Dendritic cell treated with granulocyte-macrophage colony-stimulating factor and Interleukin-4, amounts not matched to agents 40 ng/mL and 50 ng/mL, for 4 days (primary cell): ENCODE measurements around the gene PSENEN.
A peak's percentile ranks its signal among the peaks of the same experiment; 100 is the strongest.

Source experiments
- H3K27ac Mint-ChIP-seq: one replicate; pipeline ENCODE4 v1.8.0; 2022; ENCODE audit warnings: mild to moderate bottlenecking, mixed read lengths
- H3K27me3 Mint-ChIP-seq: one replicate; pipeline ENCODE4 v1.8.0; 2022; ENCODE audit warnings: mild to moderate bottlenecking, mixed read lengths
- H3K36me3 Mint-ChIP-seq: one replicate; pipeline ENCODE4 v1.8.0; 2022; ENCODE audit warnings: low read depth, mixed read lengths
- H3K4me1 Mint-ChIP-seq: one replicate; pipeline ENCODE4 v1.8.0; 2022; ENCODE audit warnings: low read depth, mixed read lengths
- H3K4me3 Mint-ChIP-seq: one replicate; pipeline ENCODE4 v1.8.0; 2022; ENCODE audit warnings: mild to moderate bottlenecking, moderate library complexity, mixed read lengths
- H3K9me3 Mint-ChIP-seq: one replicate; pipeline ENCODE4 v1.8.0; 2022; ENCODE audit warnings: mixed read lengths
- intact Hi-C: fragments of 100-400 bp; cut with micrococcal nuclease; formaldehyde crosslinking; loops from one replicate; pipeline ENCODE4 v1.15.0; 2022

The PSENEN gene, protein sequence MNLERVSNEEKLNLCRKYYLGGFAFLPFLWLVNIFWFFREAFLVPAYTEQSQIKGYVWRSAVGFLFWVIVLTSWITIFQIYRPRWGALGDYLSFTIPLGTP

DNA sequence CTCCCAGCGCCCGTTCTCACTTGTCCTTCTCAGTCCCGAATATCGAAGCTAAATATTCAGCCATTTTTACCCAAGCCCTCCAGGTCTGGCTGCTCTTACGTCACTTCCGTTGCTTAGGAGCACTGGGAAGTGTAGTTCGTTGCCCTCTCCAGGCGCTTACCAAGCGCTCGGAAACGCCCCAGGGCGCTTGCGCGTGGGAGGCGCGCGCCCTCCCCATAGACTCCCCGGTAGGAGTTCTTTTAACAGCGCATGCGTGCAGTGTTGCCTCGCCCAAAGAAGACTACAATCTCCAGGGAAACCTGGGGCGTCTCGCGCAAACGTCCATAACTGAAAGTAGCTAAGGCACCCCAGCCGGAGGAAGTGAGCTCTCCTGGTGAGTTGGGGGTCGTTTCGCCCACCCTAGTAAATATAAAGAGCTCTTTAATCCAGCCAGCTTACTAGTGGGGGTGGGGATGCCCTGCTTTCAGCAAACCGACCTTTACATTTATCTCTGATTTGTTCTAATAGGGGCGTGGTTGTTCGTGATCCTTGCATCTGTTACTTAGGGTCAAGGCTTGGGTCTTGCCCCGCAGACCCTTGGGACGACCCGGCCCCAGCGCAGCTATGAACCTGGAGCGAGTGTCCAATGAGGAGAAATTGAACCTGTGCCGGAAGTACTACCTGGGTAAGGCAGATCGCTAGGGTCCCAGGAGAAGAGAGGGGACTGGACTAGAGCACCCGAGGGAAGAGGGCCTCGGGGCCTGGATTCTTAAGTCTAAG lies at the start of gene PSENEN, which contains the start of gene U2AF1L4:
Gene PSENEN (plus strand): TSS at position 324 of the 759 bp plus-strand sequence. CDS start 280 bp downstream, at position 604.
Gene U2AF1L4 (minus strand): TSS at position 91 of the 759 bp plus-strand sequence. CDS start 27 bp downstream, at position 64.
- peaks cover 73% of the 10 kb centered on the region for H3K4me1 Mint-ChIP-seq
- peak within 1 kb of the TSS; percentile 99 for H3K27ac Mint-ChIP-seq
- H3K4me3 Mint-ChIP-seq = peak within 1 kb of the TSS; percentile 97
- H3K9me3 Mint-ChIP-seq = no peaks in the 10 kb centered on the region
- H3K36me3 Mint-ChIP-seq = peaks cover 76% of the 10 kb centered on the region
- intact Hi-C loops = loop anchor here (5.0 to 10.0 kb wide), 3 partner anchors 101 to 307 kb away; partner anchors contain the start of genes COX6B1, ETV2, HCST and NFKBID
- H3K27me3 Mint-ChIP-seq = no peaks in the 10 kb centered on the region

DNA sequence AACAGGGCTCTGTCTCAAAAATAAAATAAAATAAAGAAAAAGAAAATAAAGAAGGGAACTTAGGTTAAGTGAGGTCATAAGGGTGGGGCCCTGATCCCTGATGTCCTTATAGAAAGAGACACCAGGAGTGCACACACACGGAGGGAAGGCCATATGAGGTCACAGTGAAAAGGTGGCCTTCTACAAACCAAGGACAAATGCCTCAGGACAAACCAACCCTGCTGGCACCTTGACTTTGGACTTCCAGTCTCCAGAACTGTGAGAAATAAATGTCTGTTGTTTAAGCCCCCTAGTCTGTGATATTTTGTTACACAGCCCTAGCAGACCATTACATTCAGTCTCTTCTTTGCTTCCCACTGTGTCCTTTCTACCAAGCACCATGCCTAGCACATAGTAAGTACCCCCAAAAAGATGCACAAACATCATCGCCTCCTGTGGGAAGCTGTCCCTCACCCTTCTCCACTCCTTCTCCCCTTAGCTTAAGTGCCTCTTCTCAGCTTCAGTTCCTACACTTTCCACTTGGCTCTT lies 49.5 kb upstream of the PSENEN start:
- H3K27ac Mint-ChIP-seq = no peak overlapping the region
- intact Hi-C loops = no loop called here
- no peaks in the 10 kb centered on the region for H3K36me3 Mint-ChIP-seq
- no peaks in the 10 kb centered on the region for H3K9me3 Mint-ChIP-seq
- H3K4me1 Mint-ChIP-seq = peaks cover 4% of the 10 kb centered on the region
- no peak overlapping the region for H3K4me3 Mint-ChIP-seq
- peaks cover 8% of the 10 kb centered on the region for H3K27me3 Mint-ChIP-seq

DNA sequence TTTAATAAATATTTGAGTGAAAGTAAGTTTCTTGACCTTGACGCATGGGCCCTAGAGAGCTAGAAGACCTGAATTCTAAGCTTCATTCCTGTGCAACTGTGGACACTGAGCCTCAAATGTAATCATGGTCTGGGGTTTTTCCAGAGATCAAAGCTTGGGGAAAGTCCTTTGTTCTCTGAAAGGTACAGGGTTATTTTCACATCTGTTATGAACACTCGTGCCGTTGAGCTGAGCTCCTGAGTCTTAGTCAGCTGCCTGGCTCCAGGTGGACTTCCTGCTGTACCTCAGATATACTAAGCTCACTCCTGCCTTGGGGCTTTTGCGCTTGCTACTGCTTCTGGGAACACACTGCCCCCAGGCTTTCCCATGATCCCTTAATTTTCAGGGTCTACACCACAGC lies 48.6 kb upstream of the PSENEN start:
- Mint-ChIP-seq H3K4me1 (peaks cover 4% of the 10 kb centered on the region), H3K9me3 (no peaks in the 10 kb centered on the region), H3K36me3 (no peaks in the 10 kb centered on the region), H3K27me3 (peaks cover 10% of the 10 kb centered on the region), H3K4me3 (no peak overlapping the region), H3K27ac (no peak overlapping the region)
- intact Hi-C loops = no loop called here

DNA sequence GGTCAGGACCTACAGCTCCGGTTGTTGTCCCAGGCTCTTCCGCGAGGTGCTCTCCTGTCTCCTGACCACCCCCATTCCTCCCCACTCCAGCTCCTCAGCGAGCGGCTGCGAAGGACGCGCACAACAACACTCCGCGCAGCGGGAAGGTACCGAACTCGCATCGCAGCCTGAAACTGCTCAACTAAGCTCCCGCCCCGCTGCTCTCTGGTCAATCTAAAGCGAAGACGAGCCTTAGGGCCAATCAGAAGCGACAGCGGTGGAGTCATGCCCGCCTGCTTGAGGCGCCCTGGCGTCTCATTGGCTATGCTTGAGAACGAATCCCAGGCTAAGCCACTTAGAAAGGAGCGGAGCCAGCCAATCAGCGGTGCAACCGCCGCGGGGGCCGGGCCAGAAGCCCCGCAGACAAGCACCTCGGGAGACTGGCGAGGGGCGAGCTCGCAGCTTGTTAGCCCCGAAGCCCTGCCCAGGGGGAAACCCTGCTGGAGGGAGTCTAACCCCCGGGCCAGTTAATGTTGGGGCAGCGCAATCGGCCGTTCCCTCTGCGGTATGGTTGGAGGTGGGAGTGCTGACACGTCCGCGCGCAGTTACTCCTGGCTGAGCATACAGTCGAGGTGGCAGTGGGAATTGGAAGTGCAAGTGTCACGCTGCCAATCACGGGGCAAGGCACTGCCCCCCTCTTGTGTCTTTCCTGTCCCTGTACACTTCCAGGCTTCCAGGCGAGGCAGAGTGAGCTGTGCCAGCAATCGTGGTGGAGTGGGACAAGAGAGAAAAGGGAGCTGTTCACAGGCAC lies 43.0 kb upstream of the PSENEN start:
- peaks cover 39% of the 10 kb centered on the region for H3K27me3 Mint-ChIP-seq
- peaks cover 9% of the 10 kb centered on the region for H3K4me1 Mint-ChIP-seq
- H3K4me3 Mint-ChIP-seq = peak overlapping the region; percentile 86
- H3K27ac Mint-ChIP-seq = peak overlapping the region; percentile 46
- intact Hi-C loops = no loop called here
- H3K9me3 Mint-ChIP-seq = no peaks in the 10 kb centered on the region
- no peaks in the 10 kb centered on the region for H3K36me3 Mint-ChIP-seq

DNA sequence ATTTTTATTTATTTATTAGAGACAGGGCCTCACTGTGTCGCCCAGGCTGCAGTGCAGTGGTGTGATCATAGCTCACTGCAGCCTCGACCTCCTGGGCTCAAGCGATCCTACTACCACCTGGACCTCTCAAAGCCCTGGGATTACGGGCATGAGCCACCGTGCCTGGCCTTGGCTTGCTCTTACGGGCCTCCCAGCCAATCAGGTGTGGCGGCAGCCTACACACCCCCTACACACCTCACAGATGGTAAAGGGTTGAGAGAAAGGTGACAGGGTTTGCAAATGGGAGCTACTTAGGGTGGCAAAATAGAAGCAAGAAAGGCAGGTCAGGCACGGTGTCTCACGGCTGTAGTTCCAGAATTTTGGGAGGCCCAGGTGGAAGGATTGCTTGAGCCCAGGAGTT lies 42.1 kb upstream of the PSENEN start:
- Mint-ChIP-seq H3K27me3 (peaks cover 42% of the 10 kb centered on the region), H3K9me3 (no peaks in the 10 kb centered on the region), H3K4me3 (no peak overlapping the region), H3K36me3 (no peaks in the 10 kb centered on the region), H3K4me1 (peaks cover 9% of the 10 kb centered on the region), H3K27ac (no peak overlapping the region)
- intact Hi-C loops = no loop called here

DNA sequence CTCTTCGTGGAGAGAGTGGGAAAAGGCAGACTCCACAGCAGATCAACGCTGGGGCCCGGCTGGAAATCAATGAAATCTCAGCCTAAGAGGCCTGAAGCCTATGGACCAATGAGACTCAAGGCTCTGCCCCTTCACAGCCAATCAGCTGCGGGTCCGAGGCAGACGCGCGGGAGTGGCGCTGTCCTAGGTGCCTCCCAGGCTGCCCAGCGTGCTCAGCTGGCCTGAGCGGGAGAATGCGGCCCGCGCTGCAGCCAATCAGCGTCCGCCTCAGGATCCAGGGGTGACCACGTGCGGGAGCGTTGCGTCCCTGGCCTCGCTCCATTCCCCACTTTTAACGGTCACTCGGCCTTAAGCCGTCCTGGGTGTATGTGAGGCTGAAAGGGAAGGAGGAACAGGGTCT lies 41.2 kb upstream of the PSENEN start, which contains the start of gene ZBTB32:
Gene ZBTB32 (plus strand): TSS at position 341 of the 400 bp plus-strand sequence. CDS start 10,069 bp downstream, outside the sequence.
- Mint-ChIP-seq H3K36me3 (no peaks in the 10 kb centered on the region), H3K9me3 (no peaks in the 10 kb centered on the region), H3K4me1 (peaks cover 9% of the 10 kb centered on the region), H3K27ac (no peak within 1 kb of the TSS), H3K27me3 (peaks cover 42% of the 10 kb centered on the region), H3K4me3 (no peak within 1 kb of the TSS)
- intact Hi-C loops = no loop called here

DNA sequence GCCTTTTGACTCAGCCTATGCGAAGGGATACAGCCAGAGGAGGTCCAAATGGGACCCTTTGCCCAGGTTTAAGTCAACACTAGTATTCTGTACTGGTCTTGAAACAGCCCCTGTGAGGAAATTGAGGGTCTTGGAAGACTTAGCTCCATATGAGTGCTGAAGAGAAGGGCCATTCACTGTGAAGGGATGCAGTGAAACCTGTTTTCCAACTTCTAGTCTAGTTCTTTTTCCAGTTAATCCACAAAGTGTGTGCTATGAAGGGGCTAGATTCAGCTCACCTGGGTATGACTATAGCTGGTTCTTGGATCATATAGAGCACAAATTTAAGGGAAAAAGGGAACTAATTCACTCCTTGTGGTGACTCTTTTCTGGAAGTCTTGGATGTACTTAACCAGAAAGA lies 37.1 kb upstream of the PSENEN start:
- H3K9me3 Mint-ChIP-seq = no peaks in the 10 kb centered on the region
- H3K4me1 Mint-ChIP-seq = peaks cover 7% of the 10 kb centered on the region
- intact Hi-C loops = no loop called here
- H3K4me3 Mint-ChIP-seq = no peak overlapping the region
- no peak overlapping the region for H3K27ac Mint-ChIP-seq
- H3K27me3 Mint-ChIP-seq = peaks cover 33% of the 10 kb centered on the region
- H3K36me3 Mint-ChIP-seq = no peaks in the 10 kb centered on the region

DNA sequence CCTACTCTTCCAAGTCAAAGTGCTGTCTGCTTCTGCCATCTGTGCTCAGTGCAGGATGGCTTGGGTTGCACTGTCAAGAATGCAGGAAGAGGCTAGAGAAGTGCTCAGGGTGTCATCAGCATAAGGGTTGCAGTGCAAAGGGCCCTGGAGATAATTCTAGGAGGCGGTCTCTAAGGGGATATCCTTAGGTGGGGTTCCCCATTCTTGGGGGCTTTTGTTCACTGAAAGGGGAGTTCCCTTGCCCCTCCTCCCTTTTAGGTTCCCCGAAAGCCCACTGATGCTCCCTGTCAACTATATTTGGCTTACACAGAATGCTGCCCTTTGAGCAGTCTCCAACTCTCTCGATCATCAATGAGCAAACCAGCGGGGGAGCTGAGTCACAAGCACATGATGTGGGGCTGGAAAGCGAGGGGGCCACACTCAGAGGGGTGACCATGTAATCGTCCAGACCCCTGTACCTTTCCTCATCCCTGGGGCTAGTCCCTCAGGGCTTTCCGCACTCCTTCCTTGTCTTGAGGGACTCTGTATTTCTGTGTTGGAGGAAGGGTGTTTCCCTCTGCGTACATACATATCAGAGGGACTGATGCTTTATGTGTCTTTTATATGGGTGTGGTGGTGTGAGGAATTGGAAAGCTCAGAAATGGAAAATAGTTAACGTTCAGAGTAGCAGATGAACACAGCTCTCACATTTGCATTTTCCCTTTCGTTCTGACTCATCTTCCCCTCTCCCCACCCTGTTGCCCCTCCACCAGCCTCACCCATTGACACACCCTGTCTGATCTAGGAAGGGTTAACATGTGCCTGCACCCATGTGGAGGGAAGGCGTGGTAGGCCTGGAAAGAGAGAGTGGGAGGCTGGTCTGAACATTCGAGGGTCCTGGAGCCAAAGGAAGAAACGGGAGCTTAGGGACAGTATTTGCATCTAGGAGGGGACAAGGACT lies 34.4 kb upstream of the PSENEN start:
- Mint-ChIP-seq H3K36me3 (no peaks in the 10 kb centered on the region), H3K4me1 (peaks cover 23% of the 10 kb centered on the region), H3K9me3 (no peaks in the 10 kb centered on the region), H3K27me3 (peaks cover 32% of the 10 kb centered on the region), H3K4me3 (no peak overlapping the region), H3K27ac (no peak overlapping the region)
- intact Hi-C loops = no loop called here

DNA sequence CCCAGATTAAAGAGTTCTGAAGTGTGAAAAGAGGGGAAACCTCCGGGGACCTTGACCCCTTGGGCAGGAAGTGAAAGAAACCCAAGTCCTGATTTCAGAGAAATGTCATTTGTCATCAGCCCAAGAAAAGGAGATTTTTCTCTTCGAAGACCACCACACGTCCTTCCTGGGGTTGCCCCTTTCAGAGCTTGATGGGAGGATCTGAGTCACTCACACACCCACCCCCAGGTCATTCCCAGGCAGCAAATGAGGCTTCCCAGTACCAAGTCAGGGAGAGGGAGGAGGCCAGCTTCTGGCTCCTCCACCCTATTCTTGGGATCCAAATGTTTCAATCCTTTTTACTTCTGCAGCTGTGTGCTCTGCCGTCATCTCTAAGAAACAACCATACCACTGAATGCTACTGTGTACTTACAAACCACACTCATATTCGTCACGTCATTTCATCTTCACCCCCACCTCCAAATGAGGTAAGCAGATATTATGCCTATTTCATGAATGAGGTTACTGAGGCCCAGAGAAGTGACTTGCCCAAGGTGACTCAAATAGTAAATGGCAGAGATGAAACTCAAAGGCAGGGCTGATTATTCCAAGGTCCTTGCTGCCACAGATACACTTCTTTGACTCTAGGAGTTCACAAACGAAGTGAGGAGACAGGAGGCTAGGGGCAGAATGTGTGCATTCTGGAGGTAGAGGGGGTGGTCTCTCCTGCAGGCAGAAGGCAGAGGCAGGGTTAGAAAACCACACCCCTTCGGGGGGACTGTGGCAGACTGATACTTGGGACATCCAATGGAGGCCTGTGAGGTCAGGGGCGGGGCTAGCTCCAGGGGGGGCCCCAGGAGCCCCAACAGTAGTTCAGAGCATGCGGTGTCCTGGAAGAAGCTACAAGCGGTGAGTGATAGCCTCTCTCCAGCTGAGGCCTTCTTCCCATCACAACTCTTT lies 32.6 kb upstream of the PSENEN start:
- peaks cover 7% of the 10 kb centered on the region for H3K36me3 Mint-ChIP-seq
- intact Hi-C loops = no loop called here
- H3K9me3 Mint-ChIP-seq = no peaks in the 10 kb centered on the region
- H3K4me1 Mint-ChIP-seq = peaks cover 31% of the 10 kb centered on the region
- no peak overlapping the region for H3K4me3 Mint-ChIP-seq
- H3K27ac Mint-ChIP-seq = no peak overlapping the region
- peaks cover 26% of the 10 kb centered on the region for H3K27me3 Mint-ChIP-seq

DNA sequence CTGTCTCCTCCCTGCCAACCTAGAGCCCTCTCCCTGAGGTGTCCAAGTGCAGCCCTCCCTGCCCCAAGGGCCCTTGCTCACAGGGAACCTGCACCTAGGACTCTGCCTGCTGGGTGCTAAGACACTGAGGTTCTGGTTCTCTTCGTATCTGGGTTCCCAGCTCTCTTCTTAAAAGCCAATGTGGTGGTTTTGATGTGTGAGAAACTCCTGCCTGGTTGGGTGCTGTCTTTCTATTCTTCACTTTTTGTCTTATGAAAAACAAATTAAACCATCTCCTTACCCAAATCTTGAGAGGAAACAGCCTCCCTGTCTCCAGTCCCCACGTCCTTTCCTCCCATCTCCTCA lies 32.0 kb upstream of the PSENEN start:
- Mint-ChIP-seq H3K36me3 (peaks cover 7% of the 10 kb centered on the region), H3K9me3 (no peaks in the 10 kb centered on the region), H3K4me1 (peaks cover 31% of the 10 kb centered on the region), H3K27ac (no peak overlapping the region), H3K27me3 (peaks cover 26% of the 10 kb centered on the region), H3K4me3 (no peak overlapping the region)
- intact Hi-C loops = no loop called here

DNA sequence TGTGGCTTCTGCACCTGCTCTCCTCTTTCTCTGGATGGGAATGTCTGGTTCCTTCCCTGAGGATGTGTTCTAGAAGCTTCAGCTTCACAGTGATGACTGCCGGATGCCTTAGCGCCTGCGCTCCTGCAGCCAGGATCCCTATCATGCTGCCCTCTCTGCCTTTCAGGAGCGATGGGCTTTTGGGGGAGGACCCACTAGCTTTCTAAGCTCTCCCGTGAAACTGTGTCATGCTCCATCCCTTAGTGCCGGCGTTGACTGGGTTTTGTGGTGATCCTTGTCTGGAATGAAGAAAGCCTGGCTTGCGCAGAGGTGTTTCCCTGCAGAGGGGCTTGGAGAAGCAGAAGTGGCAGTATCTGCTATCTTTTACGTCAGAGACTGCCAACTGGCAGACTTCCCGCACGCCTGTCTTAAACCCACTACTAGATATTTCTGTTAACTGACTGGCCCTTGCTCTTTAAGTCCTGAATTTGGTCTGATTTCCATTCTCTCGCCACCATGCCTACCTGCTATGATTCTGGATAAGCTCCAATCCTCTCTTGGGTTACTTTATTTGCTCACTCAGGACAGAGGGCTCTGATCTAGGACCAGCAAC lies 31.5 kb upstream of the PSENEN start:
- Mint-ChIP-seq H3K4me3 (no peak overlapping the region), H3K27ac (no peak overlapping the region), H3K27me3 (peaks cover 26% of the 10 kb centered on the region), H3K36me3 (peaks cover 7% of the 10 kb centered on the region), H3K9me3 (no peaks in the 10 kb centered on the region), H3K4me1 (peaks cover 35% of the 10 kb centered on the region)
- intact Hi-C loops = no loop called here
